Stomach (tissue), 9 donors: ENCODE data around the gene NCAM1. TPM values are rescaled to one million over a fixed set of nuclear protein-coding genes. Genes with fewer than 3 reads are reported as not detected.

ENCODE experiments used
- DNase-seq, 2 donors: peaks; one replicate each; pipeline versions ENCODE4 v3.0.0 to v3.0.0-alpha.2; 2013 to 2019
- H3K27ac ChIP-seq, 5 donors: fragments of 200-600 bp in 4 of 5; sonication (generic) in 4 of 5; one replicate each; pipeline ENCODE4 v1.5.1; 2013 to 2019; ENCODE audit warnings: mild to moderate bottlenecking in 1 of 5, moderate library complexity in 1 of 5
- H3K27me3 ChIP-seq, 3 donors: fragments of 200-600 bp; sonication (generic); one replicate each; pipeline ENCODE4 v1.5.1; 2017 to 2019; ENCODE audit warnings: mixed run types in 1 of 3
- H3K36me3 ChIP-seq, 4 donors: fragments of 200-600 bp; sonication (generic); 1 replicate in 3 of 4; 2 replicates in 1 of 4; pipeline ENCODE4 v1.5.1; 2016 to 2019
- H3K4me1 ChIP-seq, 4 donors: fragments of 200-600 bp; sonication (generic); one replicate each; pipeline ENCODE4 v1.5.1; 2016 to 2019
- H3K4me3 ChIP-seq, 4 donors: fragments of 200-600 bp; sonication (generic) in 3 of 4; one replicate each; pipeline ENCODE4 v1.5.1; 2016 to 2019; ENCODE audit warnings: mild to moderate bottlenecking in 1 of 4
- H3K9me3 ChIP-seq, 4 donors: fragments of 200-600 bp; sonication (generic); one replicate each; pipeline ENCODE4 v1.5.1; 2016 to 2019
- CTCF ChIP-seq, 7 experiments: fragments of 450-650 bp in 4 of 7; fragments of 200-600 bp in 3 of 7; sonication (generic) in 3 of 7; IDR thresholded peaks; one replicate each; pipeline ENCODE4 v1.5.1; 2016 to 2019; ENCODE audit warnings: antibody characterized with exemption in 7 of 7, control low read depth in 2 of 7, mild to moderate bottlenecking in 1 of 7
- EP300 ChIP-seq: sonication (generic); formaldehyde crosslinking; IDR thresholded peaks from one replicate; pipeline ENCODE4 v1.6.1; 2017; ENCODE audit warnings: antibody characterized with exemption
- POLR2A ChIP-seq, 4 donors: fragments of 450-650 bp; IDR thresholded peaks; one replicate each; pipeline ENCODE4 v1.6.1; 2016; ENCODE audit warnings: antibody characterized with exemption in 4 of 4, control low read depth in 2 of 4, mild to moderate bottlenecking in 1 of 4, moderate library complexity in 1 of 4
- POLR2AphosphoS5 ChIP-seq, 3 donors: sonication (generic); formaldehyde crosslinking; IDR thresholded peaks; one replicate each; pipeline ENCODE4 v1.6.1; 2016; ENCODE audit warnings: antibody characterized with exemption in 3 of 3
- WGBS, 5 donors: extraction: QIAGEN DNeasy Blood & Tissue Kit in 3 of 5; methylation state at CpG; one replicate each; pipeline versions ENCODE4 v1.1.5 to v1.1.7; 2013 to 2018; 5-methylcytosine and 5-hydroxymethylcytosine counted together
- intact Hi-C: fragments of 100-400 bp; cut with DNase I; formaldehyde crosslinking; loops from one replicate; pipeline ENCODE4 v1.15.1; 2023; ENCODE audit warnings: low total_unique reads
- polyA plus RNA-seq, 3 donors: library from polyadenylated mRNA; stranded (reverse); fragments of 200-250 nt; gene quantifications; one replicate each; pipeline ENCODE4 v1.2.3, GENCODE V29; 2013
- total RNA-seq, 5 donors: library from RNA; depleted of rRNA; stranded (reverse); fragments of >200 nt; gene quantifications; one replicate each; pipeline versions ENCODE4 v1.1.0 to v1.2.3, GENCODE V29; 2014 to 2016
- donor health status: healthy with polysubstance abuse.
- donor health status: Bipolar disorder and iron deficiency.
- donor health status: healthy.

Gene NCAM1
- total and polyA plus RNA-seq, 8 donors: 5.7 to 84.8 (median 28.9) TPM

- intact Hi-C loops: no loop called here
- Histone ChIP-seq H3K9me3 (no peaks in the 10 kb centered on the region), H3K4me1 (peaks cover 0 to 31% (median 3%) of the 10 kb centered on the region in 4 donors), H3K36me3 (no peaks in the 10 kb centered on the region), H3K4me3 (no peak overlapping the region), H3K27ac (no peak overlapping the region), H3K27me3 (no peaks in the 10 kb centered on the region)
- no peak for DNase-seq
- WGBS, 5 donors: 84 to 92% (median 88%) methylated on average over 8 of the region's 8 CpGs
- TF ChIP-seq CTCF (IDR thresholded peaks at IDR 0.05): no peak
- no peak for TF ChIP-seq POLR2A (IDR thresholded peaks at IDR 0.05)
- no peak for TF ChIP-seq POLR2AphosphoS5 (IDR thresholded peaks at IDR 0.05)
- no peak for TF ChIP-seq EP300
Measured at GRCh38 chr11:113131036-113131775, 170.0 kb downstream of the NCAM1 start.

- Histone ChIP-seq H3K27me3 (no peaks in the 10 kb centered on the region), H3K36me3 (no peaks in the 10 kb centered on the region), H3K9me3 (no peaks in the 10 kb centered on the region), H3K27ac (no peak overlapping the region), H3K4me3 (no peak overlapping the region), H3K4me1 (peaks cover 0 to 16% (median 0%) of the 10 kb centered on the region in 4 donors)
- no peak for DNase-seq
- WGBS, 5 donors: 81 to 93% (median 89%) methylated on average over 4 of the region's 4 CpGs
- intact Hi-C loops: no loop called here
- no peak for TF ChIP-seq EP300
- TF ChIP-seq POLR2AphosphoS5 (IDR thresholded peaks at IDR 0.05): no peak
- no peak for TF ChIP-seq POLR2A (IDR thresholded peaks at IDR 0.05)
- no peak for TF ChIP-seq CTCF (IDR thresholded peaks at IDR 0.05)
Measured at GRCh38 chr11:113133071-113133470, 171.9 kb downstream of the NCAM1 start.

- Histone ChIP-seq H3K4me3 (no peak overlapping the region), H3K36me3 (no peaks in the 10 kb centered on the region), H3K27ac (no peak overlapping the region), H3K9me3 (no peaks in the 10 kb centered on the region), H3K4me1 (peaks cover 0 to 19% (median 0%) of the 10 kb centered on the region in 4 donors), H3K27me3 (no peaks in the 10 kb centered on the region)
- 86 to 91% (median 88%) methylated on average over 5 of the region's 5 CpGs for WGBS, 5 donors
- TF ChIP-seq EP300 (no peak), POLR2AphosphoS5 (IDR thresholded peaks at IDR 0.05) (no peak), CTCF (IDR thresholded peaks at IDR 0.05) (no peak), POLR2A (IDR thresholded peaks at IDR 0.05) (no peak)
- intact Hi-C loops: no loop called here
- DNase-seq: no peak
Measured at GRCh38 chr11:113134626-113135025, 173.4 kb downstream of the NCAM1 start.

- intact Hi-C loops: no loop called here
- Histone ChIP-seq H3K36me3 (no peaks in the 10 kb centered on the region), H3K4me1 (peaks cover 0 to 10% (median 0%) of the 10 kb centered on the region in 4 donors), H3K27ac (no peak overlapping the region), H3K27me3 (no peaks in the 10 kb centered on the region), H3K9me3 (no peaks in the 10 kb centered on the region), H3K4me3 (no peak overlapping the region)
- WGBS, 5 donors: 65 to 75% (median 71%) methylated on average over 15 of the region's 15 CpGs
- TF ChIP-seq POLR2A (IDR thresholded peaks at IDR 0.05): no peak
- TF ChIP-seq CTCF (IDR thresholded peaks at IDR 0.05): no peak
- TF ChIP-seq EP300: no peak
- TF ChIP-seq POLR2AphosphoS5 (IDR thresholded peaks at IDR 0.05): no peak
- no peak for DNase-seq
Measured at GRCh38 chr11:113137713-113138529, 176.7 kb downstream of the NCAM1 start.
